Right ventricle myocardium superior (tissue), 1 donor: Measurements from ENCODE around the gene PNMA6E. TPM values are rescaled to one million over a fixed set of nuclear protein-coding genes. Genes with fewer than 3 reads are reported as not detected.
A peak's percentile ranks its signal among the peaks of the same experiment; 100 is the strongest.
"Not testable (repeated sequence)": the region's sequence is repeated elsewhere in the genome, so short reads cannot be mapped to it uniquely, and the experiment has no call there.

Experiments used
- ATAC-seq: fragments of 200-7000 bp; cut with Tn5 transposase; one replicate; pipeline ENCODE4 v1.9.1; 2020; ENCODE audit warnings: mild to moderate bottlenecking; ENCODE audit not compliant: poor library complexity
- DNase-seq: peaks from one replicate; pipeline ENCODE4 v3.0.0-alpha.2; 2020
- intact Hi-C: fragments of 100-400 bp; cut with DNase I; formaldehyde crosslinking; loops from one replicate; pipeline ENCODE4 v1.11.2; 2022
- total RNA-seq: library from RNA; stranded (reverse); fragmentation: NEBNext Ultra II Directional; extraction: Animal tissue kit (Norgen Biotek cat#: 25700); gene quantifications from one replicate; pipeline ENCODE4 v1.2.1, GENCODE V29; 2021
- donor health status: DM: no; HTN: yes; CAD: no; lungs with severe emphysema.

PNMA6E gene
- total RNA-seq, 1 donor from 2014 or later: not detected

DNA sequence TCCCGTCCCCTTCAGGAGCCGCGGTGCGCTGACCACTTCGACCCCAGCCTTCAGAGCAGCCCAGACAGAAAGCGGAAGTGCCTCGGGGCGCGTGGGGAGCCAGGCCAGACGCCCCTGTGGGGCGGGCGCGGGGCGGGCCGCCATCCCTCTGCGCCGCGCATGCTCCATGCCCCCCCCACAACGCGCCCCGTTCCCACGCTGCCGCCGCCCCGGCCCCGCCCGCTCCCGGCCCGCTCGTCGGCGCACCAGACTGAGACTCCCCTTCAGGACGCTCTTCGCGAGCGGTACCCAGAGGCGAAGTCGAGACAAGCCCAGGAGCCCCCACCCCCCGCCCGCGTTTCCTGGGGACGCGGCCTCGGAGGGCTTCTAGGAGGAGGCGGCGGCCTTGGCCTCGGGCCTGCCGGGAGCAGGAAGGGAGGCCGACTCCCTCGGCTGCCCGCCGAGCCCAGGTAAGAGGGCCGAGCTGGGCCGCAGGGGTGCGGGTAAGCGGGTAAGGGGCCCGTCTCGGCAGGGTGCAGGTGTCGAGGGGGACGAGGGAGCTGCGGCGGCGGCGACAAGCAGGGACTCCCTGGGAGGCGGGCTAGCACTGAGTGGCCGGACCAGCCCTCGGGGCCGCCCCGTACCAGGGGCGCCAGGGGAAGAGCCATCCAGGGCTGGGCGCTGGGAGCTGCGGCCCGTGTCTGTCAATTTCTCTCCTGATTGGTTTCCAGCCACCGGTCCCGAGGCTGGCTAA, 10.3 kb upstream of the PNMA6E start, which contains the start of gene ZFP92:
TSS of gene ZFP92 (plus strand) at position 218 of the 733 bp plus-strand sequence. CDS start 6,851 bp downstream, outside the sequence.
- intact Hi-C loops: no loop called here
- peak; percentile 82 for ATAC-seq
- DNase-seq: peak; percentile 54

- DNase-seq: no peak
- no peak for ATAC-seq
- intact Hi-C loops: no loop called here
Observed at GRCh38 chrX:153410888-153411254, 9.7 kb upstream of the PNMA6E start.

- ATAC-seq: no peak
- DNase-seq: no peak
- intact Hi-C loops: no loop called here
Observed at GRCh38 chrX:153410373-153410772, 9.2 kb upstream of the PNMA6E start.

DNA sequence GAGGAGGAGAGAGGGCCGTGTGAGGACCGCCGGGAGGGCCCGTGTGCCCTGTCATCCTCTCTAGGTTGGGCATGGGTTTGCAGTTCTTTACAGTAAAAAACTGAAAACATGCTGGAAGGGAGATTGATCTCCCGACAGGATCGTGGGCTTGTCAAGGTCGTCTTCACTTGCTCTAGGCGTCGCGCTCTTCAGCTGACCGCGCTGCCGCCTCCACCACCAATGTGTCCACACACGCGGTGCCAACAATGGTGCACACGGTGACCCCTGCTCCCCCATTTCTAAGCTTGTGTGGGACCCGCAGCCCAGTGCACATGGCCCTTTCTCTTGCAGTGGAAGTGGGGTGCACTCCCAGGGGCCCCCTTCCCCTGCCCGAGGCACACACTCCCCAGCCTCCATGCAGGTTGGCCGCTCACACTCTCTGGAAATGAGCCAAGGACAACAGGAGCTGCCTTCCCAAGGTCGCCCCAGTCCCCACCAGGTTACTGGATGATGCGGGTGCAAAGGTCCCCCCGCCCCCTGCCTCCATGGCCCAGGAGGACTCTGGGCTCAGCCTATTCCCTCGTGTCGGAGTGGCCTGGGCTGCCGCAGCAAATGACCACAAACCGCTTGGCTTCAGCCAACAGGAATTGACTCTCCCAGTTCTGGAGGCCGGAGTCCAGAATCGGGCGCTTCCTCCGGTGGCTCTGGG, 8.4 kb upstream of the PNMA6E start:
- intact Hi-C loops: no loop called here
- DNase-seq: no peak
- no peak for ATAC-seq

DNA sequence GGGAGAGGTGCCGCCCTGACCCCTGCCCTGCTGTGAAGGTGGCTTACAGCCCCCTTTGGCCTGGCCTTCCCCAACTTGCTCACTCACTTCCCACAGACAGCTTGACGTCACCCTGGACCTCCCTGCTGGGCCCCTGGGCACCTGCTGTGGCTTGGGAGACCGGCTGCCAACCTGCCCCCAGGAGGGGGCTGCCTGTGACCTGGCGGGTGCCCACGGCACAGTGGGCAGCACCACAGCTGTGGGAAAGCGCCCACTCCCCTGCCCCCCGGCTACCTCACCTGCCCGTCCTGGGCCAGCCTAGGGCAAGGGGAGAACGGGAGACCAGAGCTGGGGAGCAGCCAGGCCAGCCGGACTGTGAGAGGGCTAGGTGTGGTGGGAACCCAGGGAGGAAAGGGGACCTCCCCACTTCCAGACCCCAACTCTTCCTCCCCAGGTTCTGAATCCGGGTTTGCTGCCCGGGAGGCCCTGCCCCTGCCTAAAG, 7.8 kb upstream of the PNMA6E start:
- ATAC-seq (no peak), DNase-seq (no peak)
- intact Hi-C loops: no loop called here

DNA sequence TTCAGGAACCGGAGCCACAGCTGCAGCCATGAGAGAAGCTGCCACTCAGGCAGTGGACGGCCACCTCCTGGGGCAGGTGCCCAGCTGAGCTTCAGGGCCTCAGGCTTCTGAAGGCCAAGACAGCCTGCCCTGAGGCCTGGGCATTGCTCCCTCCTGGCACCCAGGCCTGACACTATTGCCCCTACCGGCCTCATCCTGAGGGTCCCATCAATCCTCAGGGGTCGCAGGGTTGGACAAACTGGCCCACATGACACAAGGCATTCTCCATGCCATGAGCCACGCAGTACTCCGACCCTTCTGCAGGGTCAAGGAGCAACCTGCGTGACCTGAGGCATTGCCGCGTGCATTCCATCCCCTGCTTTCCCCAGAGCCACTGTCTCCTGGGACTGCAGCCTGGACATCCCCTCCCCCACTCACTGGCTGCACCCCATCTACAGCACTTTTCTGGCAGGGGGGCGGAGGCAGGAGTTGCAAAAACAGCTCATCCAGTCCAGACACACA, 7.1 kb upstream of the PNMA6E start:
- no peak for DNase-seq
- no peak for ATAC-seq
- intact Hi-C loops: no loop called here

DNA sequence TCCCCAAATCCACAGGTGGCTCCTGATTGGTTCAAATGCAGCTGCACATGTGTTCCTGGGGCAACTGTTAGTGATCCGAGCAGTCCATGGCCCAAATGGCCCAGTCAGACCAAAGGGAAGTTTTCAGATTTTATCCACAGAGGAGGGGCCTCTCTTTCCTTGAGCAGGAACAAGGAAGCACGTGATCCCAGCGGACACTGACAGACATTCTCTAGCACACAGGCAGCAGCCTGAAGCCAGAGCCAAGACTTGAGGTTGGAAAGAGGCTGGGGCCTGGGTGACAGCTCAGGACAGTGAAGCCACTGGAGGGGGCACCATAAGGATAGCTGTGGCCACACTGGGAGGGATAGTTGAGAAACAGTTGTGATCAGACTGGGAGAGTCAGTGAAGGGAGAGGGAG, 6.6 kb upstream of the PNMA6E start:
- no peak for DNase-seq

DNA sequence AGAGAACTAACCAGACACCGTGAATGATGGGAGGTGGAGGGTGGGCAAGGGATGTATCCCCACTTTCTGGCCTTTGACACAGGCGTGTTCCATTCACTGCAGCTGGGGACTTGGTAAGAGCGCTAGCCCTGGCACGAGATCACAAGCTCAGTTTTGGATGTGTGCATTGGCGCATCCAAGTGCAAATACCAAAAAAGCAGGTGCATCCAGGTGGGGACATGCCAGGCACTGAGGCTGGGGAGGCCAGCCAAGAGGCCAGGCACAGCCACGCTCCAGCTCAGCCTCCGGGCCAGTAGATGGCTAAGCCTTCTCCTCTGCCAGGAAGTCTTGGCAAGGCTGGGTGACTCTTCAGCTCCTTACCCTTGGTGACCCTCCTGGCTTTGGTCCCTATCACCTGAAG, 5.8 kb upstream of the PNMA6E start:
- DNase-seq (no peak), ATAC-seq (no peak)
- intact Hi-C loops: no loop called here

More for the DNA sequence above, 6.6 kb upstream of the PNMA6E start:
- ATAC-seq: no peak
- intact Hi-C loops: no loop called here

- no peak for DNase-seq
- ATAC-seq: no peak
- intact Hi-C loops: no loop called here
Observed at GRCh38 chrX:153406011-153406410, 4.9 kb upstream of the PNMA6E start.

DNA sequence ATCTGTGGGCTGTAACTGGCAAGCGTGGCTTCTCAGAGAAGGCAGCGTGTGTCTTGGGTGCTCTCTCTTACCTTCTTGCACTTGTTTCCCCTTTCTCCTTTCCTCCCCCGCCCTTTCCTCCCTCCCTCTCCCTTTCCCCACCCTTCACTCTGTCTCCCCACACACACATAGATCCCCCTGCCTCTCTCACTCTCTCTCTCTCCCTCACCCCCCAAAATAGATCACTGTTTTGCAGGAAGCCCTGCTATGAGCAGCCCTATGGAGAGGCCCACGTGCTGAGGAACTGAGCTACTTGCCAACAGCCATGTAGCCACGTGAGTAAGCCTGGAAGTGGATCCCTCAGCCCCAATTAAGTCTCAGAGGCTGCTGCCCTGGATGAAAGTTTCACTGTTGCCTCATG, 4.3 kb upstream of the PNMA6E start:
- intact Hi-C loops: no loop called here
- no peak for ATAC-seq

GRCh38 chrX:153404333-153404732, 3.2 kb upstream of the PNMA6E start:
- ATAC-seq, DNase-seq: not testable (repeated sequence)

More for the DNA sequence above, 4.3 kb upstream of the PNMA6E start:
- DNase-seq: no peak

GRCh38 chrX:153400146-153401132, 711 bp downstream of the PNMA6E start:
- peak; percentile 64 for DNase-seq
- intact Hi-C loops: no loop called here
- peak; percentile 41 for ATAC-seq

More at GRCh38 chrX:153404333-153404732, 3.2 kb upstream of the PNMA6E start:
- intact Hi-C loops: not testable (repeated sequence)

- ATAC-seq (no peak), DNase-seq (no peak)
- intact Hi-C loops: no loop called here
Observed at GRCh38 chrX:153398275-153398960, 2.7 kb downstream of the PNMA6E start.

GRCh38 chrX:153397256-153397960, 3.7 kb downstream of the PNMA6E start:
- DNase-seq (no peak), ATAC-seq (no peak)
- intact Hi-C loops: no loop called here

- DNase-seq (no peak), ATAC-seq (no peak)
Observed at GRCh38 chrX:153396320-153397195, 4.6 kb downstream of the PNMA6E start.

DNA sequence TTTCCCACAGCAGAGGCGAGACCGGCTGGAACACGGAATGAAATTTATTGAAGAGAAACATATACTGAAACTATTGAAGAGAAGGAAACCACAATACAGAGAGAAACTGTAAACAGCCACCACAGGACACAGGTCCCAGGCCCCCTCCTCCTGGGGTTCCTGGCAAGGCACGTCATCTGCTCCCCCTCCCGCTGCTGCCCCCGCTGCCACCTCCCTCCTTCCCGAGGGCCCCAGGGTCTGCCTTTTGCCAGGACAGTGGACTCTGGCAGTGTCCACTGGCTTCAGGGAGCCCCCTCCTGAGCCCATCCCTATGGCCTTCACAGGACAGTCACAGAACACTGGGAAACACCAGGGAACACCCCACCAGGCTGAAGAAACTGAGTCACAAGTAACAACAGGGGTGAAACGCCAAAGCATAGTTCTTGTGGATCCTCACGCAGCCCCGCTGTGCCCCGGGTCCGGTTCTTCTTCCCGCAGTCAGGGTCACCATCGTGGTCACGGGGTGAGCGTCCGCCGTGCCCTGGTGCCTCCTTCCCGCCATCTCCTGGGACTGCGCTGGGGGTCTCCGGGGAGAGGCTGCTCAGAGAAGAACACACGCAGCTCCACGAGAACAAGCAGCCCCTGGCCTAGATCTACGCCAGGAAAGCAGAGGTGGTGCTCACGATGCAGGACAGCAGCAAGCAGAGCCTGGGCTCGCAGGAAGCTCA, 5.4 kb downstream of the PNMA6E start:
- DNase-seq (no peak), ATAC-seq (no peak)
- intact Hi-C loops: no loop called here

More at GRCh38 chrX:153396320-153397195, 4.6 kb downstream of the PNMA6E start:
- intact Hi-C loops: no loop called here
